SU-DHL-6 (cell line): ENCODE results near the gene NKAIN4.

ENCODE experiments used
- H2AFZ ChIP-seq: fragments of 200-600 bp; sonication (generic); 2 replicates; pipeline ENCODE4 v1.6.1; 2014; ENCODE audit warnings: low read depth, mild to moderate bottlenecking, moderate library complexity, mixed read lengths, antibody characterized with exemption, low read length; ENCODE audit not compliant: severe bottlenecking
- H3F3A ChIP-seq: fragments of 200-600 bp; shearing (Covaris generic); 2 replicates; pipeline ENCODE4 v1.6.0; 2016; ENCODE audit warnings: antibody characterized with exemption, mild to moderate bottlenecking; ENCODE audit not compliant: insufficient read depth
- H3K27ac ChIP-seq: fragments of 200-600 bp; sonication (generic); 2 replicates; pipeline ENCODE4 v1.5.1; 2016; ENCODE audit warnings: low read depth, mild to moderate bottlenecking, low read length, moderate library complexity, mixed read lengths
- H3K27me3 ChIP-seq: fragments of 200-600 bp; sonication (generic), shearing (Covaris generic); 2 replicates; pipeline ENCODE4 v1.6.0; 2014; ENCODE audit warnings: mild to moderate bottlenecking, low read length
- H3K36me3 ChIP-seq: fragments of 200-600 bp; sonication (generic); 2 replicates; pipeline ENCODE4 v1.6.1; 2014; ENCODE audit warnings: mild to moderate bottlenecking, low read length, mixed read lengths
- H3K4me2 ChIP-seq: fragments of 300-600, 200-600 bp; shearing (Covaris generic), sonication (generic); 2 replicates; pipeline ENCODE4 v1.6.0; 2014; ENCODE audit warnings: low read length, low read depth, mild to moderate bottlenecking; ENCODE audit not compliant: poor library complexity, severe bottlenecking
- H3K4me3 ChIP-seq: fragments of 200-600 bp; sonication (generic); 2 replicates; pipeline ENCODE4 v1.5.1; 2014; ENCODE audit warnings: antibody characterized with exemption, low read length, mild to moderate bottlenecking, mixed read lengths; ENCODE audit not compliant: insufficient read depth, poor library complexity, severe bottlenecking
- H3K79me2 ChIP-seq: fragments of 200-600 bp; sonication (generic); 2 replicates; pipeline ENCODE4 v1.6.1; 2014; ENCODE audit warnings: mild to moderate bottlenecking, low read length, moderate library complexity; ENCODE audit not compliant: insufficient read depth
- H3K9ac ChIP-seq: fragments of 200-600 bp; sonication (generic); 2 replicates; pipeline ENCODE4 v1.7.0; 2014; ENCODE audit warnings: mild to moderate bottlenecking, low read length
- H3K9me2 ChIP-seq: fragments of 200-600 bp; sonication (generic); replicated peaks from 2 replicates; pipeline ENCODE4 v1.6.1; 2014; ENCODE audit warnings: low read length; ENCODE audit not compliant: insufficient read depth
- H3K9me3 ChIP-seq: fragments of 200-600 bp; sonication (generic); 2 replicates; pipeline ENCODE4 v1.6.1; 2014; ENCODE audit warnings: low read length, mixed read lengths; ENCODE audit not compliant: insufficient read depth
- H4K20me1 ChIP-seq: fragments of 200-600 bp; sonication (generic); 2 replicates; pipeline ENCODE4 v1.6.1; 2014; ENCODE audit warnings: low read depth, mild to moderate bottlenecking, antibody characterized with exemption, low read length, moderate library complexity, mixed read lengths
- CTCF ChIP-seq: fragments of 200-600 bp; sonication (generic); IDR thresholded peaks from one replicate; pipeline ENCODE4 v1.5.1; 2017; ENCODE audit warnings: antibody characterized with exemption, mild to moderate bottlenecking, low read length, moderate library complexity; ENCODE audit not compliant: insufficient read depth, poor library complexity, severe bottlenecking
- EZH2phosphoT487 ChIP-seq: fragments of 200-600 bp; sonication (generic), shearing (Covaris generic); conservative IDR thresholded peaks from 2 replicates; pipeline ENCODE4 v1.6.1; 2018; ENCODE audit warnings: mild to moderate bottlenecking, antibody characterized with exemption, low read length, moderate library complexity, mixed read lengths

Gene NKAIN4

GRCh38 chr20:63215101-63216040 lies 38.9 kb downstream of the NKAIN4 start:
- H3K27ac ChIP-seq = peak overlapping the region; percentile 36
- peaks cover 53% of the 10 kb centered on the region for H3K79me2 ChIP-seq
- peak overlapping the region; percentile 90 for H3K9ac ChIP-seq

GRCh38 chr20:63214514-63214913 lies 39.7 kb downstream of the NKAIN4 start:
- H3K79me2 ChIP-seq = peaks cover 62% of the 10 kb centered on the region
- peaks cover 17% of the 10 kb centered on the region; the same call in 1 of the 2 replicates for H4K20me1 ChIP-seq
- no peaks in the 10 kb centered on the region for H3K9me2 ChIP-seq
- H3K27me3 ChIP-seq = no peaks in the 10 kb centered on the region
- H3K4me3 ChIP-seq = peak overlapping the region; percentile 86
- H3K36me3 ChIP-seq = peaks cover 12% of the 10 kb centered on the region; the same call in 1 of the 2 replicates
- H3F3A ChIP-seq = no peaks in the 10 kb centered on the region
- peak overlapping the region; percentile 90 for H3K9ac ChIP-seq
- peak overlapping the region; percentile 89 for H3K4me2 ChIP-seq
- TF ChIP-seq EZH2phosphoT487 = no peak
- TF ChIP-seq CTCF = no peak
- no peaks in the 10 kb centered on the region for H3K9me3 ChIP-seq
- no peak overlapping the region for H2AFZ ChIP-seq
- no peak overlapping the region for H3K27ac ChIP-seq

More at GRCh38 chr20:63215101-63216040, 38.9 kb downstream of the NKAIN4 start:
- peak overlapping the region; percentile 89 for H3K4me2 ChIP-seq
- H2AFZ ChIP-seq = no peak overlapping the region
- no peaks in the 10 kb centered on the region for H3K27me3 ChIP-seq
- peak overlapping the region; percentile 86 for H3K4me3 ChIP-seq
- H3K36me3 ChIP-seq = peaks cover 12% of the 10 kb centered on the region; the same call in 1 of the 2 replicates
- H4K20me1 ChIP-seq = peaks cover 17% of the 10 kb centered on the region; the same call in 1 of the 2 replicates
- no peak for TF ChIP-seq CTCF
- no peak for TF ChIP-seq EZH2phosphoT487
- H3F3A ChIP-seq = no peaks in the 10 kb centered on the region
- H3K9me2 ChIP-seq = no peaks in the 10 kb centered on the region
- H3K9me3 ChIP-seq = no peaks in the 10 kb centered on the region

- Histone ChIP-seq H3K4me3 (no peak overlapping the region), H3K4me2 (no peak overlapping the region), H3K79me2 (peaks cover 79% of the 10 kb centered on the region), H3F3A (no peaks in the 10 kb centered on the region), H2AFZ (no peak overlapping the region), H3K27me3 (no peaks in the 10 kb centered on the region), H3K27ac (no peak overlapping the region), H3K9ac (no peak overlapping the region), H3K36me3 (peaks cover 12% of the 10 kb centered on the region; the same call in 1 of the 2 replicates), H4K20me1 (peaks cover 33% of the 10 kb centered on the region; the same call in 1 of the 2 replicates), H3K9me3 (no peaks in the 10 kb centered on the region), H3K9me2 (no peaks in the 10 kb centered on the region)
- TF ChIP-seq CTCF (no peak), EZH2phosphoT487 (no peak)
These were observed 41.5 kb downstream of the NKAIN4 start for GRCh38 chr20:63212792-63213191.
